A549 (cell line): Measurements from ENCODE around the gene PDLIM5. TPM values are rescaled to one million over a fixed set of nuclear protein-coding genes. Genes with fewer than 3 reads are reported as not detected.

Source experiments
- ATAC-seq, 2 experiments: fragments of 200-7000 bp in 1 of 2; fragments of >200 bp in 1 of 2; cut with Nextera tagmentation in 1 of 2; cut with Tn5 transposase in 1 of 2; 3 replicates each; pipeline versions ENCODE4 v1.8.0 to v1.9.1; 2018 to 2020; ENCODE audit warnings: mild to moderate bottlenecking in 1 of 2, moderate library complexity in 1 of 2
- CTCF ChIA-PET: fragments of 300-600 bp; sonication (Branson Sonifier 250); formaldehyde crosslinking; extraction: SDS; loops from one replicate; lab custom pipeline; 2021; ENCODE audit warnings: antibody characterized with exemption, inconsistent platforms; lab: Yijun Ruan, JAX
- POLR2A ChIA-PET: fragments of 350-600 bp; formaldehyde crosslinking; extraction: SDS; loops from one replicate; lab custom pipeline; 2021; ENCODE audit warnings: antibody characterized with exemption, inconsistent platforms; lab: Yijun Ruan, JAX
- DNase-seq, 2 experiments: peaks; one replicate each; pipeline versions ENCODE4 v3.0.0 to v3.0.0-alpha.2; 2011 to 2016; ENCODE audit warnings: low read depth in 1 of 2, low spot score in 1 of 2
- FAIRE-seq: peaks from 2 replicates; lab custom pipeline; 2011; peaks lifted over from hg19 to GRCh38; lab: Jason Lieb, UNC
- H3K27ac ChIP-seq, 2 experiments: fragments of >200 bp; sonication (Bioruptor Twin); formaldehyde crosslinking; 3 replicates each; pipeline ENCODE4 v1.5.1; 2016 to 2017
- H3K4me1 ChIP-seq: fragments of >200 bp; sonication (Bioruptor Twin); formaldehyde crosslinking; 3 replicates; pipeline ENCODE4 v1.6.1; 2016
- H3K4me2 ChIP-seq: fragments of >200 bp; sonication (Bioruptor Twin); formaldehyde crosslinking; 3 replicates; pipeline ENCODE4 v1.6.1; 2016
- H3K4me3 ChIP-seq: fragments of >200 bp; sonication (Bioruptor Twin); formaldehyde crosslinking; 3 replicates; pipeline ENCODE4 v1.5.1; 2016
- H3K9me3 ChIP-seq: fragments of >200 bp; sonication (Bioruptor Twin); formaldehyde crosslinking; 3 replicates; pipeline ENCODE4 v1.6.1; 2016
- ATOH8 ChIP-seq: fragments of 250-450 bp; sonication (Bioruptor Pico); IDR thresholded peaks from 2 replicates; pipeline ENCODE4 v1.5.0; 2020; ENCODE audit warnings: low read depth, mild to moderate bottlenecking, moderate library complexity
- CBX2 ChIP-seq: fragments of 200-600 bp; sonication (generic); IDR thresholded peaks from 2 replicates; pipeline ENCODE4 v1.6.1; 2016; ENCODE audit warnings: low read depth, mild to moderate bottlenecking, borderline replicate concordance
- CBX8 ChIP-seq: fragments of 200-600 bp; sonication (generic); IDR thresholded peaks from 2 replicates; pipeline ENCODE4 v1.6.1; 2016
- CHD4 ChIP-seq: fragments of 200-600 bp; sonication (generic); IDR thresholded peaks from 2 replicates; pipeline ENCODE4 v1.6.1; 2016; ENCODE audit warnings: antibody characterized with exemption, mild to moderate bottlenecking, borderline replicate concordance
- EHF ChIP-seq: fragments of 250-450 bp; sonication (Bioruptor Pico); IDR thresholded peaks from 2 replicates; pipeline ENCODE4 v1.5.0; 2020; ENCODE audit warnings: mild to moderate bottlenecking
- EHMT2 ChIP-seq: fragments of 200-600 bp; sonication (generic); IDR thresholded peaks from 2 replicates; pipeline ENCODE4 v1.6.1; 2016; ENCODE audit warnings: antibody characterized with exemption, low read depth, mild to moderate bottlenecking, moderate library complexity
- ELK1 ChIP-seq: fragments of 150-350 bp; IDR thresholded peaks from 2 replicates; pipeline ENCODE4 v1.6.1; 2014; ENCODE audit warnings: low read depth, mild to moderate bottlenecking, low read length
- EP300 ChIP-seq, 2 experiments: fragments of >200 bp; sonication (Bioruptor Twin); formaldehyde crosslinking; IDR thresholded peaks; 2 replicates in 1 of 2; 3 replicates in 1 of 2; pipeline ENCODE4 v1.6.1; 2016 to 2017
- FOSL2 ChIP-seq, 2 experiments: fragments of 450-650 bp in 1 of 2; fragments of >200 bp in 1 of 2; sonication (Bioruptor Twin) in 1 of 2; formaldehyde crosslinking; IDR thresholded peaks; 2 replicates each; pipeline versions ENCODE4 v1.5.0 to v1.6.1; 2016 to 2020; ENCODE audit warnings: mild to moderate bottlenecking in 1 of 2, moderate library complexity in 1 of 2
- GATA3 ChIP-seq: IDR thresholded peaks from 2 replicates; pipeline ENCODE4 v1.6.1; 2012; ENCODE audit warnings: borderline replicate concordance
- HES2 ChIP-seq: fragments of >200 bp; sonication (Bioruptor Twin); formaldehyde crosslinking; IDR thresholded peaks from 2 replicates; pipeline ENCODE4 v1.6.1; 2016
- HEYL ChIP-seq: fragments of 250-450 bp; sonication (Bioruptor Pico); IDR thresholded peaks from 2 replicates; pipeline ENCODE4 v1.8.0; 2021; ENCODE audit warnings: mild to moderate bottlenecking, moderate library complexity
- KDM1A ChIP-seq: fragments of 200-600 bp; sonication (generic); IDR thresholded peaks from 2 replicates; pipeline ENCODE4 v1.6.1; 2016; ENCODE audit warnings: low read depth, mild to moderate bottlenecking
- MAFK ChIP-seq: fragments of 450-650 bp; IDR thresholded peaks from 2 replicates; pipeline ENCODE4 v1.6.1; 2014; ENCODE audit not compliant: partially characterized antibody
- NPAS2 ChIP-seq: fragments of 250-450 bp; sonication (Bioruptor Pico); IDR thresholded peaks from 2 replicates; pipeline ENCODE4 v1.8.0; 2022; ENCODE audit warnings: mild to moderate bottlenecking, moderate library complexity, borderline replicate concordance
- NR3C1 ChIP-seq: fragments of >200 bp; sonication (Bioruptor Twin); formaldehyde crosslinking; IDR thresholded peaks from 3 replicates; pipeline ENCODE4 v1.6.1; 2017
- PHF8 ChIP-seq: fragments of 200-600 bp; sonication (generic); IDR thresholded peaks from 2 replicates; pipeline ENCODE4 v1.6.1; 2016; ENCODE audit warnings: low read depth, mild to moderate bottlenecking, antibody characterized with exemption, moderate library complexity, borderline replicate concordance
- POLR2A ChIP-seq: IDR thresholded peaks from 2 replicates; pipeline ENCODE4 v1.6.1; 2012; ENCODE audit warnings: mild to moderate bottlenecking, low read length
- RFX5 ChIP-seq: fragments of 450-650 bp; IDR thresholded peaks from 2 replicates; pipeline ENCODE4 v1.7.1; 2014; ENCODE audit warnings: antibody characterized with exemption, mild to moderate bottlenecking, moderate library complexity
- TP53 ChIP-seq: fragments of 250-450 bp; sonication (Bioruptor Pico); IDR thresholded peaks from 2 replicates; pipeline ENCODE4 v1.5.0; 2021; ENCODE audit warnings: mild to moderate bottlenecking, moderate library complexity
- ZFP36 ChIP-seq: fragments of 450-650 bp; IDR thresholded peaks from 2 replicates; pipeline ENCODE4 v1.6.1; 2014; ENCODE audit warnings: borderline replicate concordance; ENCODE audit not compliant: partially characterized antibody
- ZNF302 ChIP-seq: fragments of 250-450 bp; sonication (Bioruptor Pico); IDR thresholded peaks from 2 replicates; pipeline ENCODE4 v1.9.0; 2021; ENCODE audit warnings: inconsistent platforms, mild to moderate bottlenecking, moderate library complexity
- WGBS: methylation state at CpG from one replicate; pipeline ENCODE4 v1.1.6; 2017; ENCODE audit errors: missing lambda C conversion rate; 5-methylcytosine and 5-hydroxymethylcytosine counted together
- polyA plus RNA-seq, 4 experiments: library from polyadenylated mRNA; depleted of rRNA in 3 of 4; stranded (reverse); fragments of >200 nt; fragmentation: RNase III in 1 of 4; extraction: RNeasy Plus Mini Kit Qiagen cat#74134 plus additional on column Dnase treatment in 1 of 4; gene quantifications; 2 replicates in 3 of 4; 3 replicates in 1 of 4; pipeline ENCODE4 v1.2.3, GENCODE V29; 2011 to 2017

Gene PDLIM5
- polyA plus RNA-seq, 2 of the 4 experiments (the other 2 are of a cell fraction) = 54.2 to 242 TPM

GRCh38 chr4:94714365-94715160, 262.8 kb downstream of the PDLIM5 start:
- POLR2A ChIA-PET = no interaction called here
- WGBS = 85% methylated on average over 5 of the region's 5 CpGs
- no peak for FAIRE-seq
- no peak for DNase-seq
- H3K4me3 ChIP-seq = no peak overlapping the region
- H3K9me3 ChIP-seq = no peaks in the 10 kb centered on the region
- H3K4me1 ChIP-seq = no peaks in the 10 kb centered on the region
- H3K27ac ChIP-seq = no peak overlapping the region
- TF ChIP-seq RFX5 (no peak), CBX8 (no peak), HES2 (no peak), CBX2 (no peak), PHF8 (no peak), EHMT2 (no peak), FOSL2 (IDR thresholded peaks at IDR 0.05) (no peak), FOSL2 (CRISPR knock-in tag; IDR thresholded peaks at IDR 0.05) (no peak), GATA3 (no peak), ZNF302 (CRISPR knock-in tag) (no peak), EHF (CRISPR knock-in tag) (no peak), HEYL (CRISPR knock-in tag) (no peak), EP300 (IDR thresholded peaks at IDR 0.05) (no peak), TP53 (no peak)
- CTCF ChIA-PET = interaction anchor here (1.0 kb wide), 1 partner anchor 11 kb away, joined by 3 read pairs; no protein-coding TSS in a partner anchor
- H3K4me2 ChIP-seq = no peak overlapping the region
- ATAC-seq = no peak

- Histone ChIP-seq H3K4me2 (no peak overlapping the region), H3K4me1 (no peaks in the 10 kb centered on the region), H3K4me3 (no peak overlapping the region), H3K9me3 (no peaks in the 10 kb centered on the region), H3K27ac (no peak overlapping the region)
- DNase-seq = no peak
- TF ChIP-seq KDM1A = no peak
- no peak for TF ChIP-seq ZNF302 (CRISPR knock-in tag)
- TF ChIP-seq POLR2A = no peak
- TF ChIP-seq ATOH8 (CRISPR knock-in tag) = no peak
- TF ChIP-seq MAFK = no peak
- TF ChIP-seq GATA3 = no peak
- TF ChIP-seq CHD4 = no peak
- TF ChIP-seq CBX8 = no peak
- no peak for TF ChIP-seq CBX2
- no peak for TF ChIP-seq NPAS2 (CRISPR knock-in tag)
- TF ChIP-seq ELK1 = no peak
- no peak for TF ChIP-seq NR3C1
- TF ChIP-seq RFX5 = no peak
- TF ChIP-seq ZFP36 = no peak
- TF ChIP-seq TP53 = no peak
- WGBS = 94% methylated on average over 6 of the region's 6 CpGs
- CTCF ChIA-PET = interaction anchor here (0.6 kb wide), 1 partner anchor 32 kb away, joined by 3 read pairs; no protein-coding TSS in a partner anchor
- POLR2A ChIA-PET = no interaction called here
- no peak for ATAC-seq
- FAIRE-seq = peak; percentile 39
Measured at GRCh38 chr4:94715726-94716125, 264.0 kb downstream of the PDLIM5 start.

Other genes starting within 250 kb of the PDLIM5 start
- gene SMARCAD1, start 244.1 kb upstream of the PDLIM5 start, polyA plus RNA-seq (2011; rRNA removed) = 25.7 and 35.7 TPM in 2 replicates
- gene SMARCAD1, start 244.1 kb upstream of the PDLIM5 start, polyA plus RNA-seq (2017; fragmentation: RNase III; extraction: RNeasy Plus Mini Kit Qiagen cat#74134 plus additional on column Dnase treatment) = 15.5 to 15.9 TPM (median 15.6 TPM) in 3 replicates
- gene HPGDS, start 109.1 kb upstream of the PDLIM5 start, polyA plus RNA-seq (2011; rRNA removed) = not detected in 2 replicates
- gene HPGDS, start 109.1 kb upstream of the PDLIM5 start, polyA plus RNA-seq (2017; fragmentation: RNase III; extraction: RNeasy Plus Mini Kit Qiagen cat#74134 plus additional on column Dnase treatment) = not detected in 3 replicates